ENCODE measurements around the gene LRRC43. TPM values are rescaled to one million over a fixed set of nuclear protein-coding genes. Genes with fewer than 3 reads are reported as not detected.
A peak's percentile ranks its signal among the peaks of the same experiment; 100 is the strongest.
"Not testable (repeated sequence)": the region's sequence is repeated elsewhere in the genome, so short reads cannot be mapped to it uniquely, and the experiment has no call there.

The LRRC43 gene
- total RNA-seq, 1 donor from 2014 or later: not detected

- no peak overlapping the region for H3K27ac ChIP-seq (ENCODE audit: low read depth, low read length)
- no peaks in the 10 kb centered on the region for H3K9me3 ChIP-seq (ENCODE audit: control insufficient read depth in 3 of 3, low read length in 3 of 3)
- no peak overlapping the region for H3K4me3 ChIP-seq (ENCODE audit: low read length in 3 of 3)
- peaks cover 47 to 70% (median 56%) of the 10 kb centered on the region in 3 donors for H3K27me3 ChIP-seq (ENCODE audit: control insufficient read depth in 3 of 3, insufficient read depth in 3 of 3, low read length in 3 of 3)
- H3K36me3 ChIP-seq (ENCODE audit: control insufficient read depth in 3 of 3, insufficient read depth in 3 of 3, low read length in 3 of 3): peaks cover under 1 to 4% (median 3%) of the 10 kb centered on the region in 3 donors
- no peak overlapping the region for H3K9ac ChIP-seq (ENCODE audit: low read depth in 1 of 3, low read length in 3 of 3)
- peaks cover 8 to 18% (median 9%) of the 10 kb centered on the region in 3 donors for H3K4me1 ChIP-seq (ENCODE audit: control insufficient read depth in 3 of 3, insufficient read depth in 3 of 3, low read length in 3 of 3)
Observed at GRCh38 chr12:122202017-122202416, 19.1 kb downstream of the LRRC43 start.

GRCh38 chr12:122202811-122203210, 19.9 kb downstream of the LRRC43 start:
- H3K4me1 ChIP-seq (ENCODE audit: control insufficient read depth in 3 of 3, insufficient read depth in 3 of 3, low read length in 3 of 3): peaks cover 8 to 18% (median 9%) of the 10 kb centered on the region in 3 donors
- peaks cover 47 to 70% (median 56%) of the 10 kb centered on the region in 3 donors for H3K27me3 ChIP-seq (ENCODE audit: control insufficient read depth in 3 of 3, insufficient read depth in 3 of 3, low read length in 3 of 3)
- H3K9me3 ChIP-seq (ENCODE audit: control insufficient read depth in 3 of 3, low read length in 3 of 3); H3K9ac ChIP-seq (ENCODE audit: low read depth in 1 of 3, low read length in 3 of 3); H3K27ac ChIP-seq (ENCODE audit: low read depth, low read length): not testable (repeated sequence)
- peak overlapping the region; percentile 45 to 61 (median 54) for H3K4me3 ChIP-seq (ENCODE audit: low read length in 3 of 3)
- H3K36me3 ChIP-seq (ENCODE audit: control insufficient read depth in 3 of 3, insufficient read depth in 3 of 3, low read length in 3 of 3): peaks cover 8 to 12% (median 10%) of the 10 kb centered on the region in 3 donors

- Histone ChIP-seq H3K9ac (ENCODE audit: low read depth in 1 of 3, low read length in 3 of 3) (peak within 1 kb of the TSS in 1 of 3 donors; percentile 54), H3K27me3 (ENCODE audit: control insufficient read depth in 3 of 3, insufficient read depth in 3 of 3, low read length in 3 of 3) (peaks cover 47 to 70% (median 56%) of the 10 kb centered on the region in 3 donors), H3K36me3 (ENCODE audit: control insufficient read depth in 3 of 3, insufficient read depth in 3 of 3, low read length in 3 of 3) (peaks cover 15 to 19% (median 18%) of the 10 kb centered on the region in 3 donors), H3K4me1 (ENCODE audit: control insufficient read depth in 3 of 3, insufficient read depth in 3 of 3, low read length in 3 of 3) (peaks cover 8 to 18% (median 9%) of the 10 kb centered on the region in 3 donors), H3K9me3 (ENCODE audit: control insufficient read depth in 3 of 3, low read length in 3 of 3) (no peaks in the 10 kb centered on the region), H3K4me3 (ENCODE audit: low read length in 3 of 3) (peak within 1 kb of the TSS; percentile 54 to 61 (median 54)), H3K27ac (ENCODE audit: low read depth, low read length) (no peak within 1 kb of the TSS)
Observed at GRCh38 chr12:122203301-122204166, 20.6 kb downstream of the LRRC43 start, which contains the start of gene B3GNT4. Gene B3GNT4 (plus strand): TSS chr12:122203709. CDS start chr12:122204619, 910 bp downstream.

- Histone ChIP-seq H3K27ac (ENCODE audit: low read depth, low read length) (no peak overlapping the region), H3K4me1 (ENCODE audit: control insufficient read depth in 3 of 3, insufficient read depth in 3 of 3, low read length in 3 of 3) (peaks cover 8 to 18% (median 9%) of the 10 kb centered on the region in 3 donors), H3K4me3 (ENCODE audit: low read length in 3 of 3) (peak overlapping the region; percentile 23 to 61 (median 54)), H3K27me3 (ENCODE audit: control insufficient read depth in 3 of 3, insufficient read depth in 3 of 3, low read length in 3 of 3) (peaks cover 47 to 70% (median 56%) of the 10 kb centered on the region in 3 donors), H3K36me3 (ENCODE audit: control insufficient read depth in 3 of 3, insufficient read depth in 3 of 3, low read length in 3 of 3) (peaks cover 16 to 21% (median 20%) of the 10 kb centered on the region in 3 donors), H3K9me3 (ENCODE audit: control insufficient read depth in 3 of 3, low read length in 3 of 3) (no peaks in the 10 kb centered on the region), H3K9ac (ENCODE audit: low read depth in 1 of 3, low read length in 3 of 3) (peak overlapping the region in 1 of 3 donors; percentile 54)
Observed at GRCh38 chr12:122204167-122205052, 21.5 kb downstream of the LRRC43 start.

GRCh38 chr12:122205053-122205925, 22.4 kb downstream of the LRRC43 start:
- Histone ChIP-seq H3K27me3 (ENCODE audit: control insufficient read depth in 3 of 3, insufficient read depth in 3 of 3, low read length in 3 of 3) (peaks cover 40 to 62% (median 49%) of the 10 kb centered on the region in 3 donors), H3K27ac (ENCODE audit: low read depth, low read length) (no peak overlapping the region), H3K4me1 (ENCODE audit: control insufficient read depth in 3 of 3, insufficient read depth in 3 of 3, low read length in 3 of 3) (peaks cover 8 to 18% (median 9%) of the 10 kb centered on the region in 3 donors), H3K4me3 (ENCODE audit: low read length in 3 of 3) (no peak overlapping the region), H3K36me3 (ENCODE audit: control insufficient read depth in 3 of 3, insufficient read depth in 3 of 3, low read length in 3 of 3) (peaks cover 23 to 29% (median 26%) of the 10 kb centered on the region in 3 donors), H3K9ac (ENCODE audit: low read depth in 1 of 3, low read length in 3 of 3) (no peak overlapping the region), H3K9me3 (ENCODE audit: control insufficient read depth in 3 of 3, low read length in 3 of 3) (no peaks in the 10 kb centered on the region)

- peaks cover 8 to 18% (median 9%) of the 10 kb centered on the region in 3 donors for H3K4me1 ChIP-seq (ENCODE audit: control insufficient read depth in 3 of 3, insufficient read depth in 3 of 3, low read length in 3 of 3)
- H3K36me3 ChIP-seq (ENCODE audit: control insufficient read depth in 3 of 3, insufficient read depth in 3 of 3, low read length in 3 of 3): peaks cover 27 to 36% (median 28%) of the 10 kb centered on the region in 3 donors
- peaks cover 32 to 53% (median 40%) of the 10 kb centered on the region in 3 donors for H3K27me3 ChIP-seq (ENCODE audit: control insufficient read depth in 3 of 3, insufficient read depth in 3 of 3, low read length in 3 of 3)
- no peaks in the 10 kb centered on the region for H3K9me3 ChIP-seq (ENCODE audit: control insufficient read depth in 3 of 3, low read length in 3 of 3)
- no peak overlapping the region for H3K27ac ChIP-seq (ENCODE audit: low read depth, low read length)
- no peak overlapping the region for H3K4me3 ChIP-seq (ENCODE audit: low read length in 3 of 3)
- no peak overlapping the region for H3K9ac ChIP-seq (ENCODE audit: low read depth in 1 of 3, low read length in 3 of 3)
Observed at GRCh38 chr12:122206111-122206881, 23.4 kb downstream of the LRRC43 start.

GRCh38 chr12:122206976-122207375, 24.1 kb downstream of the LRRC43 start:
- H3K4me3 ChIP-seq (ENCODE audit: low read length in 3 of 3): no peak overlapping the region
- H3K27me3 ChIP-seq (ENCODE audit: control insufficient read depth in 3 of 3, insufficient read depth in 3 of 3, low read length in 3 of 3): peaks cover 25 to 46% (median 34%) of the 10 kb centered on the region in 3 donors
- no peak overlapping the region for H3K9ac ChIP-seq (ENCODE audit: low read depth in 1 of 3, low read length in 3 of 3)
- H3K9me3 ChIP-seq (ENCODE audit: control insufficient read depth in 3 of 3, low read length in 3 of 3): no peaks in the 10 kb centered on the region
- H3K4me1 ChIP-seq (ENCODE audit: control insufficient read depth in 3 of 3, insufficient read depth in 3 of 3, low read length in 3 of 3): peaks cover 8 to 18% (median 9%) of the 10 kb centered on the region in 3 donors
- H3K36me3 ChIP-seq (ENCODE audit: control insufficient read depth in 3 of 3, insufficient read depth in 3 of 3, low read length in 3 of 3): peaks cover 30 to 41% (median 32%) of the 10 kb centered on the region in 3 donors
- no peak overlapping the region for H3K27ac ChIP-seq (ENCODE audit: low read depth, low read length)

- Histone ChIP-seq H3K4me1 (ENCODE audit: control insufficient read depth in 3 of 3, insufficient read depth in 3 of 3, low read length in 3 of 3) (peaks cover 8 to 18% (median 9%) of the 10 kb centered on the region in 3 donors), H3K4me3 (ENCODE audit: low read length in 3 of 3) (no peak overlapping the region), H3K27me3 (ENCODE audit: control insufficient read depth in 3 of 3, insufficient read depth in 3 of 3, low read length in 3 of 3) (peaks cover 25 to 42% (median 32%) of the 10 kb centered on the region in 3 donors), H3K36me3 (ENCODE audit: control insufficient read depth in 3 of 3, insufficient read depth in 3 of 3, low read length in 3 of 3) (peaks cover 31 to 45% (median 34%) of the 10 kb centered on the region in 3 donors), H3K9me3 (ENCODE audit: control insufficient read depth in 3 of 3, low read length in 3 of 3) (no peaks in the 10 kb centered on the region), H3K9ac (ENCODE audit: low read depth in 1 of 3, low read length in 3 of 3) (no peak overlapping the region), H3K27ac (ENCODE audit: low read depth, low read length) (no peak overlapping the region)
Observed at GRCh38 chr12:122207391-122207790, 24.5 kb downstream of the LRRC43 start.
